CD4-positive, CD25-positive, alpha-beta regulatory T cell (primary cell): ENCODE measurements around the gene SLC6A20. TPM values are rescaled to one million over a fixed set of nuclear protein-coding genes. Genes with fewer than 3 reads are reported as not detected.
A peak's percentile ranks its signal among the peaks of the same experiment; 100 is the strongest.
"Not testable (repeated sequence)": the region's sequence is repeated elsewhere in the genome, so short reads cannot be mapped to it uniquely, and the experiment has no call there.

Source experiments
- ATAC-seq, 2 donors: fragments of 150-1000 bp; cut with Tn5 transposase; one replicate each; pipeline ENCODE4 v1.10.0; 2021; ENCODE audit warnings: low read depth in 2 of 2, moderate number of reproducible peaks in 2 of 2, moderate library complexity in 1 of 2
- DNase-seq, 3 donors: peaks; one replicate each; pipeline versions ENCODE4 v3.0.0 to v3.0.0-alpha.2; 2012 to 2022; ENCODE audit warnings: mixed read lengths in 1 of 3
- H3K27ac ChIP-seq: one replicate; pipeline ENCODE4 v1.7.0; 2013; ENCODE audit warnings: mild to moderate bottlenecking, low read length; ENCODE audit not compliant: insufficient read depth, poor library complexity, severe bottlenecking
- H3K27me3 ChIP-seq: one replicate; pipeline ENCODE4 v1.7.0; 2013; ENCODE audit warnings: low read length; ENCODE audit not compliant: control insufficient read depth, insufficient read depth
- H3K36me3 ChIP-seq: one replicate; pipeline ENCODE4 v1.7.0; 2013; ENCODE audit warnings: mild to moderate bottlenecking, low read length, moderate library complexity; ENCODE audit not compliant: control insufficient read depth, insufficient read depth
- H3K4me1 ChIP-seq: 2 replicates; pipeline ENCODE4 v1.7.0; 2013; ENCODE audit warnings: mild to moderate bottlenecking, low read length; ENCODE audit not compliant: insufficient read depth, control insufficient read depth, poor library complexity, severe bottlenecking
- H3K4me3 ChIP-seq: one replicate; pipeline ENCODE4 v1.7.0; 2013; ENCODE audit warnings: low read depth, mild to moderate bottlenecking, low read length, moderate library complexity
- H3K9me3 ChIP-seq, 2 experiments: 1 replicate in 1 of 2; 2 replicates in 1 of 2; pipeline ENCODE4 v1.7.0; 2013; ENCODE audit warnings: low read length in 2 of 2, mild to moderate bottlenecking in 1 of 2, moderate library complexity in 1 of 2; ENCODE audit not compliant: control insufficient read depth in 2 of 2
- H3K27ac Mint-ChIP-seq, 3 donors: one replicate each; pipeline ENCODE4 v1.8.0; 2020 to 2022; ENCODE audit warnings: mild to moderate bottlenecking in 3 of 3, mixed read lengths in 3 of 3, moderate library complexity in 2 of 3
- H3K27me3 Mint-ChIP-seq: one replicate; pipeline ENCODE4 v1.8.0; 2022; ENCODE audit warnings: mild to moderate bottlenecking, mixed read lengths
- H3K36me3 Mint-ChIP-seq: one replicate; pipeline ENCODE4 v1.8.0; 2020; ENCODE audit warnings: mixed read lengths
- H3K4me1 Mint-ChIP-seq, 4 donors: one replicate each; pipeline ENCODE4 v1.8.0; 2020 to 2022; ENCODE audit warnings: mixed read lengths in 4 of 4, mild to moderate bottlenecking in 1 of 4
- H3K4me3 Mint-ChIP-seq, 4 donors: one replicate each; pipeline ENCODE4 v1.8.0; 2020 to 2022; ENCODE audit warnings: mild to moderate bottlenecking in 4 of 4, mixed read lengths in 4 of 4, moderate library complexity in 3 of 4
- H3K9me3 Mint-ChIP-seq, 7 donors: one replicate each; pipeline ENCODE4 v1.8.0; 2020 to 2022; ENCODE audit warnings: mixed read lengths in 7 of 7, mild to moderate bottlenecking in 3 of 7, moderate library complexity in 2 of 7
- polyA plus RNA-seq, 4 donors: library from polyadenylated mRNA; unstranded; fragments of 300-500 nt; fragmentation: Illumina TruSeq; gene quantifications; one replicate each; pipeline ENCODE4 v1.2.3, GENCODE V29; 2021
- total RNA-seq: library from RNA; stranded (reverse); gene quantifications from one replicate; pipeline ENCODE4 v1.2.3, GENCODE V29; 2022

SLC6A20 gene
- total and polyA plus RNA-seq, 5 donors from 2014 or later = 0.54 TPM; not detected in 4

DNA sequence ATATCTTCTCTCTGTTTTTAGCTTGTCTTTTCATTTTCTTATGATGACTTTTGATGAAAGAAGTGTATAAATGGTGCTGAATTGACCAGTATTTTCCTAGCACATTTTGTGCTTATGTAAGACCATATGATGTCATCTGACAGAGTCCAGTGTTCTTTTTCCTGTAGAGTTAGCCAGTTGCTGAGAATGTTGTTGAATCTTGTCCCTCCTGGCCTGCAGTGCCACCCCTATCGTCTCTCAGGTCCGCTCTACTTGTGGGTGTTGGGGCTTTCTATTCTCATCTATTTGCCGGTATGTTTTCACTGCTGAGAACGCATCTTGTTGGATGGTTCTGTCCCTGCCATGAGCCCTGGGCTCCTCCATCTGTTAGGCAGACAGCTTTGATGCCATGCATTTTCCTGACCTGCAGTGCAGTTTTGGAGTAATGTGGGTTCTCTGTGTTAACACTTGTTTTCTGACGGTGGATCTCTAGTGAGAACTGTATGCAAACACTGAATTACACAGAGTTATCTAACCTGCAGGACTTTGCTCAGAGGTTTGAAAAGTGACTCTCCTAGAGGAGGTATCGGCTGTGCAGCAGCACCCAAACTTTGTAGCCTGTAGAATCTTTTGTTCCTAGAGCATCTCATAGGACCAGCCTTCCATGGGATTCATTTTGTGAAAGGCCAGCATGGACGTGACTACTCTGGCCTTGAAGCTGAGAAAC is 44.6 kb downstream of the SLC6A20 start:
- no peaks in the 10 kb centered on the region for H3K36me3 ChIP-seq
- Mint-ChIP-seq H3K4me1 (peaks cover 0 to 5% (median 4%) of the 10 kb centered on the region in 4 donors), H3K27ac (peak overlapping the region in 2 of 3 donors; percentile 9), H3K4me3 (no peak overlapping the region), H3K9me3 (no peaks in the 10 kb centered on the region), H3K36me3 (peaks cover 20% of the 10 kb centered on the region), H3K27me3 (peaks cover 9% of the 10 kb centered on the region)
- ATAC-seq (no peak), DNase-seq (no peak)
- no peaks in the 10 kb centered on the region for H3K27me3 ChIP-seq
- H3K9me3 ChIP-seq = no peaks in the 10 kb centered on the region
- H3K4me1 ChIP-seq = no peaks in the 10 kb centered on the region
- H3K27ac ChIP-seq = no peak overlapping the region
- H3K4me3 ChIP-seq = no peak overlapping the region

DNA sequence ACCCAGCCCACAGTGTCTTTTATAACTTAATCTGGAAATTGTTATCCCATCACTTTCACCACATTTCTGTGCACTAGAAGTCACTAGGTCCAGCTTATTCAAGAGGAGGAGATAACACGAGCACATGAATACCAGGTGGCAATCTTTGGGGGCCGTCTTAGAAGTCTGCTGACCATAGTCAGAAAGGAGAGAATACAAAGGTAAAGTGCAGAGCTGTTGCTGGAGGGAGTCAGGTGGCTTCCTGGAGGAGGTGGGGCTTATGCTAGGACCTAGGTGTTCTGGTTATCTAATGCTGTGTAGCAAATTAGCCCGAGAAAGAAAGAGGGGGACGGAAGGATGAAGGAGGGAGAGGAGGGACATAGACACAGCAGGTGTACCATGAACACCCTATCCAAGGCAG is 46.5 kb downstream of the SLC6A20 start:
- Mint-ChIP-seq H3K4me3 (no peak overlapping the region), H3K36me3 (peaks cover 26% of the 10 kb centered on the region), H3K27me3 (no peaks in the 10 kb centered on the region), H3K4me1 (peaks cover 0 to 5% (median 4%) of the 10 kb centered on the region in 4 donors), H3K9me3 (no peaks in the 10 kb centered on the region), H3K27ac (no peak overlapping the region)
- Histone ChIP-seq H3K36me3 (peaks cover 11% of the 10 kb centered on the region), H3K4me3 (no peak overlapping the region), H3K27me3 (no peaks in the 10 kb centered on the region), H3K4me1 (no peaks in the 10 kb centered on the region), H3K9me3 (no peaks in the 10 kb centered on the region), H3K27ac (no peak overlapping the region)
- DNase-seq (no peak), ATAC-seq (no peak)

DNA sequence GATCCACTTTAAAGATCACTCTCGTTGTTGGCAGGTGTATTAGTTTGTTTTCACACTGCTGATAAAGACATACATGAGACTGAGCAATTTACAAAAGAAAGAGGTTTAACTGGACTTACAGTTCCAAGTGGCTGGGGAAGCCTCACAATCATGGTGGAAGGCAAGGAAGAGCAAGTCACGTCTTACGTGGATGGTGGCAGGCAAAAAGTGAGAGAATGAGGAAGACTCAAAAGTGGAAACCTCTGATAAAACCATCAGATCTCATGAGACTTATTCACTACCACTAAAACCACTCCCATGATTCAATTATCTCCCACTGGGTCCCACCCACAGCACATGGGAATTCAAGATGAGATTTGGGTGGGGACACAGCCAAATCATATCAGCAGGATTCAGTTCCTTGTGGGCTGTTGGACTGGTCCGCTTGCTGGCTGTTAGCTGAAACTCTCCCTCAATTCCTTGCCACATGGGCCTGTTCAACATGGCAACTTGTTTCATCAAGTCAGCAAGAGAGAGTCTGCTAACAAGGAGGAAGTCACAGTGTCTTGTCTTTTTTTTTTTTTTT is 47.2 kb downstream of the SLC6A20 start:
- not testable (repeated sequence) for H3K27ac ChIP-seq, H3K4me3 Mint-ChIP-seq, H3K4me3 ChIP-seq, DNase-seq, ATAC-seq, H3K27me3 ChIP-seq, H3K9me3 ChIP-seq, H3K27me3 Mint-ChIP-seq, H3K9me3 Mint-ChIP-seq, H3K4me1 Mint-ChIP-seq, H3K4me1 ChIP-seq
- Mint-ChIP-seq H3K27ac (peak overlapping the region in 1 of 3 donors; percentile 53), H3K36me3 (peaks cover 24% of the 10 kb centered on the region)
- H3K36me3 ChIP-seq = peaks cover 14% of the 10 kb centered on the region

DNA sequence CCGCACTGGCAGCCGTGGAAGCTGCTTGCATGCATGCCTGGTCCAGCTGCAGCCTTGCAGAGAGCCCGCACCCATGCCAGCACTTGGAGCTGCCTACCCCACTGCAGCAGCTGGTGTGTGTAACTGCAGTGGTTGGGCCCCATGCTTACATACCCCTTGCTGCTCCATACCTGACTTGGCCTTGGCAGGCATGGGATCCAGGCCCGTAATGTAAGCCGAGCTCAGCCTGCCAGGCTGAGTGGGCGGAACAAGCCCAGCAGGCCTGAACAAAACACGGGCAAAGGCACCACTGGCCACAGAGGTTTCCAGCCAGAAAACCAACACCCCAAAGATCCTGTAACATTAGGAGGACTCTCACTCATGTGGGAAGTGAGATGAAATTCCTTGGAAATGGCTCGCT is 48.3 kb downstream of the SLC6A20 start:
- no peak for DNase-seq
- Histone ChIP-seq H3K36me3 (peaks cover 24% of the 10 kb centered on the region), H3K27ac (no peak overlapping the region), H3K4me1 (no peaks in the 10 kb centered on the region), H3K27me3 (no peaks in the 10 kb centered on the region), H3K9me3 (no peaks in the 10 kb centered on the region), H3K4me3 (no peak overlapping the region)
- Mint-ChIP-seq H3K27ac (no peak overlapping the region), H3K4me3 (no peak overlapping the region), H3K27me3 (no peaks in the 10 kb centered on the region), H3K36me3 (peaks cover 21% of the 10 kb centered on the region), H3K9me3 (no peaks in the 10 kb centered on the region), H3K4me1 (peaks cover 0 to 5% (median 4%) of the 10 kb centered on the region in 4 donors)
- ATAC-seq = no peak

DNA sequence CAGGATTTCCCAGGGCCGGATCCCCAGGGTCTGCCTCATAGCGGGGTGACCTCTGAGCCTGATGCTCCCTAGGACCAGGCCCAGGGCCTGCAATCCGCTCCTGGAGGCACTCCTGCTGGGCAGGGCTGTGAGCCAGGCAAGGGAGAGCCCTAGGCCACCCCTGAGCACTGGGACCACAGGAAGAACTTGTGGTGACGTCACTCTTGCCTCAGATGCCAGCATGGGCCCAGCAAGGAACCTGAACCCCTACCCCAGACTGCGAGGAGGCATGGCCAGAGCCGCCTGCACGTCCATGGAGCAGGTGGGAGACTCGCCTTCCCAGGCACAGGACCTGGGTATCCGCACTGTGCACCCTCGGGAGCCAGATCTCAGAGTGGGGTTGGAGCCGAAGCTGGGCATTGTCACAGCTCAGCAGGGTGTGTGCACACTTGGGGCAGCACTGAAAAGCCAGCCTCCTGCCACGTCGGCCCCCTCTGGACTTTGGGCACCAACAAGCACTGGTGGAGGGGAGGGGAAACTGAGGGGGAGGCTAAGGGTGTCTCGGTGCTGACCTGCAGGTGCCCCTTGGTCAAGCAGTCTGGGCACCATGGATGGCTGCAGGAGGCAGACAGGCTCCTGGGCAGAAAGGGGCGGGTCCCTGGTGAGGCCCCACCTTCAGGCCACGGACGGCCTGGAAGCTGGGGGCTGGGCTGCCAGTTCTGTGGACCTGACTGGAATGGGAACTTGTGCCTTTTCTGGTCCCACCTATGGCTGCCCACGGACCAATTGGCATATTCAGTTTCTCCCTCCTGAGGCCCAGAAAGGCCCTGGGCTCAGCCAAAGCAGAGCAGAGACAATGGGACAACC is 49.3 kb downstream of the SLC6A20 start:
- Mint-ChIP-seq H3K9me3 (no peaks in the 10 kb centered on the region), H3K36me3 (peaks cover 27% of the 10 kb centered on the region), H3K4me3 (no peak overlapping the region), H3K27me3 (no peaks in the 10 kb centered on the region), H3K27ac (no peak overlapping the region), H3K4me1 (peaks cover 5 to 10% (median 8%) of the 10 kb centered on the region in 4 donors)
- DNase-seq = no peak
- Histone ChIP-seq H3K36me3 (peaks cover 30% of the 10 kb centered on the region), H3K27me3 (no peaks in the 10 kb centered on the region), H3K27ac (no peak overlapping the region), H3K9me3 (no peaks in the 10 kb centered on the region), H3K4me1 (peaks cover 2% of the 10 kb centered on the region), H3K4me3 (no peak overlapping the region)
- no peak for ATAC-seq

DNA sequence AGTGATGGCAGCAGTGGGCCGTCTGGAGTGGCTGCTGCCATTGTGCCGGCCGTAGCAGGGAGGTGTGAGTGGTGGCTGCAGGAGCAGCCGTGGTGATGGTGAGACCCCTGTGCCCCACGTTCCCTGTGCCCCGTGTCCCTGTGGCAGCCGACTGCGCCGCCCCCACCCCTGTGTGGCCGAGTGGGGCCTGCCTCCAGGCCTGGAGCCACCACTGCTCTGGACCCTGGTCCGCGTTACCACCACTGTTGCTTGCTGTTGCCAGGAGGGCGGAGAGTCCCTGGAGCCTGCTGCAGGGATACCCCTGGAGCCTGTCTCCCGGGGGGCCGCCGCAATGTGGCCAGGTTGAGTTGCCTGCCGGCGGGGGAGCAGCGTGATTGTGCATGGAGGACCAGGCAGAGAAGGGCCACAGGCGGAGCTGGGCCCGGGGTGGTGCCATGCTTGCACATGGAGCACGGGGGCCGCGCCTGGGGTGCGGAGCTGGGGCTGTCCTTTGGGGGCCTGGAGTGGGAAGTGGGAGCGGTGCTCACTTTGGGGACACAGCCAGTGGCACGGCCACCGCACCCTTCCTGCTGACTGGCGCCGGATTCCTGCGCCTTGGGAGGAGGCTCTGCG is 50.1 kb downstream of the SLC6A20 start:
- Mint-ChIP-seq H3K27ac (peak overlapping the region in 1 of 3 donors; percentile 20), H3K4me1 (peaks cover 9 to 16% (median 15%) of the 10 kb centered on the region in 4 donors), H3K36me3 (peaks cover 28% of the 10 kb centered on the region), H3K9me3 (no peaks in the 10 kb centered on the region), H3K4me3 (no peak overlapping the region), H3K27me3 (no peaks in the 10 kb centered on the region)
- Histone ChIP-seq H3K27me3 (no peaks in the 10 kb centered on the region), H3K36me3 (peaks cover 30% of the 10 kb centered on the region), H3K27ac (no peak overlapping the region), H3K4me1 (peaks cover 9% of the 10 kb centered on the region), H3K9me3 (no peaks in the 10 kb centered on the region), H3K4me3 (no peak overlapping the region)
- no peak for DNase-seq
- ATAC-seq = no peak

DNA sequence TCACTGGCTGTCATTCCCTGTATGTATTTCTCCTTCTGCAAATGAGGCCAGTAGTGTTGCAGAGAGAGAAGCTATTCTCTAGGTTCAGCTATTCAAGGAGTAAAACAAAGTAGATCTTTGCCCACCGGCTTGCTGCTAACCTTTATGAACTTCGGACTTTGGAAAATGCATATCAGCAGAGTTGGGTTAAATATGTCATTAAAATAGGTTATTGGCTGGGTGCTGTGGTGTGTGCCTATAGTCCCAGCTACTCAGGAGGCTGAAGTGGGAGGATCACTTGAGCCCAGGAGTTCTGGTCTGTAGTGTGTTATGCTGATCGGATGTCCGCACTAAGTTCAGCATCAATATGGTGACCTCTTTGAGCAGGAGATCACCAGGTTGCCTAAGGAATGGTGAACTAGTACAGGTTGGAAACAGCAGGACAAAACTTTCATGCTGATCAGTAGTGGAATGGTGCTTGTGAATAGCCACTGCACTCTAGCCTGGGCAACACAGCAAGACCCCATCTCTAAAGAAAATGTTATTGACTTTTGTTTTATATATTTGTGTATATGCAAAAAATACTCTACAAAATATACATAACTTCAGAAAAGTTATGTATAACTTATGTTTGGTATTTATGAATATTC is 53.8 kb downstream of the SLC6A20 start:
- H3K9me3 ChIP-seq = no peaks in the 10 kb centered on the region
- H3K9me3 Mint-ChIP-seq = no peaks in the 10 kb centered on the region
- H3K4me1 ChIP-seq = peaks cover 30% of the 10 kb centered on the region
- H3K36me3 Mint-ChIP-seq = peaks cover 49% of the 10 kb centered on the region
- H3K4me1 Mint-ChIP-seq = peaks cover 24 to 48% (median 34%) of the 10 kb centered on the region in 4 donors
- no peak overlapping the region for H3K27ac ChIP-seq
- H3K27me3 ChIP-seq = no peaks in the 10 kb centered on the region
- peaks cover 62% of the 10 kb centered on the region for H3K36me3 ChIP-seq
- no peak for ATAC-seq
- H3K27me3 Mint-ChIP-seq = no peaks in the 10 kb centered on the region
- peak overlapping the region; percentile 72 to 91 (median 89) for H3K27ac Mint-ChIP-seq
- no peak for DNase-seq
- H3K4me3 Mint-ChIP-seq = peak overlapping the region in 2 of 4 donors; percentile 16 to 44
- H3K4me3 ChIP-seq = no peak overlapping the region
